SK-N-MC (cell line): Measurements from ENCODE around the gene THAP10.

Experiments used
- EZH2 ChIP-seq: fragments of 200-600 bp; sonication (generic); IDR thresholded peaks from one replicate; pipeline ENCODE4 v1.6.1; 2017; ENCODE audit warnings: antibody characterized with exemption
- FOXP2 ChIP-seq: optimal IDR thresholded peaks from 2 replicates; pipeline ENCODE3; 2011; ENCODE audit warnings: mild to moderate bottlenecking, moderate library complexity; ENCODE audit not compliant: insufficient read depth; ENCODE audit errors: extremely low read length, control extremely low read depth
- POLR2AphosphoS5 ChIP-seq: IDR thresholded peaks from 2 replicates; pipeline ENCODE4 v1.6.1; 2012; ENCODE audit warnings: mild to moderate bottlenecking, low read depth, low read length, borderline replicate concordance

- no peak for TF ChIP-seq POLR2AphosphoS5
- no peak for TF ChIP-seq EZH2
- no peak for TF ChIP-seq FOXP2
Observed at GRCh38 chr15:70875001-70875782, 17.0 kb downstream of the THAP10 start.
